Stomach (tissue), 4 donors: ENCODE results near the gene RHAG.

Experiments
- EP300 ChIP-seq: sonication (generic); formaldehyde crosslinking; IDR thresholded peaks from one replicate; pipeline ENCODE4 v1.6.1; 2017; ENCODE audit warnings: antibody characterized with exemption
- POLR2A ChIP-seq, 4 donors: fragments of 450-650 bp; IDR thresholded peaks; one replicate each; pipeline ENCODE4 v1.6.1; 2016; ENCODE audit warnings: antibody characterized with exemption in 4 of 4, control low read depth in 2 of 4, mild to moderate bottlenecking in 1 of 4, moderate library complexity in 1 of 4

- no peak for TF ChIP-seq EP300
- TF ChIP-seq POLR2A (IDR thresholded peaks at IDR 0.05): no peak
Observed at GRCh38 chr6:49556429-49556837, 80.2 kb downstream of the RHAG start.
